ENCODE data around the gene OTOGL. TPM values are rescaled to one million over a fixed set of nuclear protein-coding genes. Genes with fewer than 3 reads are reported as not detected.

The OTOGL gene
- total RNA-seq, 2 donors from 2014 or later = 0.14 to 0.81 TPM

DNA sequence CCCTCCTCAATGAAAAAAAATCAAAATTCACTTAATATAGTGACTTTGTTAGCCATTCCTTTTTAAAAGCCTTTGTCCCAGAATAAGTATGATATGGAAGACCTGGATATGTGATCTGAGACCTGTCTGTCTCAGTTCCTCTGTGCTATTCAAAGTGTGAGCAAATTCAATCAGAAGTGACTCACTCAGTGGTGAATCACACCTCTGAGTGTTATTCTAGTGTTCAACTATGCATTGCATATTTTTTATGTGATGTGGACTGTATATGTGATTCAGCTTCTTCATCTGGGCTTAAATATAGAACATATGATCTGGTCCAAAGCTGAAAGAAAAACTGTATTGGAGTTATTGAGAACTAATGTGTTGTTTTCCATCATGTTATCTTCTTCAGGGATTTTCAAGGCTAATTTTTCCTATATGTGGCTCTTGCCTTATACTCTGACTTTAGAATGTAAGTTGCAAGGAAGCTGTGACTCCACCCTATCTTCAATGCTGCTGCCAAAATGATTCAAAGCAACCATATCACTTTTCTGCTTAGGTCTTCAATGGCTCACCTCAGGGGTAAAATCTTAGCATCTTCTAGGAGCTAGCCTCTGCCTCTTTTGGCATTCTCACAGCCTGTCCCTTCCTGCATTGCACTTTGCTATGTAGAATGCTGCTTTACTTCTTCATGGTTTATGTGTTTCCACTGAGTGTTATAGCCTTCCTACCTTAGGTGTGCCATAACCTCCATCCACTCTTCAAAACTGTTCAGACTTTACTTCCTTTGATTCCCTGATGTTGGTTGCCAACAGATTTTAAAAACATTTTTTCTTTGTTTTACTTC is 169.8 kb downstream of the OTOGL start:
- Histone ChIP-seq H3K27me3 (replicated peaks; ENCODE audit: insufficient read depth) (no peaks in the 10 kb centered on the region), H3K4me3 (peak overlapping the region; percentile 40), H3K9me3 (no peaks in the 10 kb centered on the region), H3K27ac (no peak overlapping the region), H3K4me1 (ENCODE audit: control insufficient read depth in 1 of 2, low read depth in 2 of 2) (peaks cover 5 to 11% of the 10 kb centered on the region in 2 donors), H3K36me3 (no peaks in the 10 kb centered on the region)
- no peak for DNase-seq (ENCODE audit: low spot score)
- TF ChIP-seq CTCF (IDR thresholded peaks at IDR 0.05) = no peak
- peak; percentile 29 for ATAC-seq (ENCODE audit: insufficient number of reproducible peaks, low FRiP score, low read depth)

DNA sequence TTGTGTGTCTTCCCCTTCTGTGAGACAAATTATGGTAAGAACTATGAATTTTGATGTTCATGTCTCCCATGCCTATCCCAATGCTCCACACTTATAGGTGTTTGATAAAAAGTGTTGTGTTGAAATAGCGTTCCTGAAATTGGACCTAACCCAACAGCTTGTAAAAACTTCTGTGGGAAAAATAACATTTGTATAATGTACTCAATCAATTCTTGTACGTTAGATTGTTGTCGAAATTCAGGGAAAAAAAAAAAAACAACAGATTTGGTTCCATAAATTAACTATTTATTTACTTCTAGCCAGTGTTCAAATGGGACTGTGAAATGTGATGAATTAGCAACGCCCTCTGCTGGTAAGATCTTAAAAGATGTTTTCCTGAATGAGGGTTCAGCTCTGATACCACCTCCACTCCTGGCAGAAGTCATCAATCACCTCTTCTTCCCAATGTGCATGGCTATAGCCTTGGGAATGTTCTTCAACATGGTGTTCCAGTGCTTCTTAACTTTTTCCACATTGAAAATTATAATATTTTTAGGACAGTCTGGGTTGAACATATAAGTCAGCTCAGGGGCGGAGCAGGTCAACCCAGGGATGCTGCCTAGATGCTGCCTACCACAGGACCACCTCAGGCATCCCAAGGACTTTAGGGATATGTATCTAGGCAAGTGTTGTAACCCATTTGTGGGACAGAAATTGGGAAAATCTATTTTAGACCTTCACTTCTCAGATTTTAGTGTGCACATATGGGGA is 170.6 kb downstream of the OTOGL start:
- Histone ChIP-seq H3K4me3 (peak overlapping the region; percentile 40), H3K9me3 (no peaks in the 10 kb centered on the region), H3K36me3 (no peaks in the 10 kb centered on the region), H3K4me1 (ENCODE audit: control insufficient read depth in 1 of 2, low read depth in 2 of 2) (peaks cover 5 to 11% of the 10 kb centered on the region in 2 donors), H3K27me3 (replicated peaks; ENCODE audit: insufficient read depth) (no peaks in the 10 kb centered on the region), H3K27ac (no peak overlapping the region)
- ATAC-seq (ENCODE audit: insufficient number of reproducible peaks, low FRiP score, low read depth) (no peak), DNase-seq (ENCODE audit: low spot score) (no peak)
- peak; percentile 64 for TF ChIP-seq CTCF (IDR thresholded peaks at IDR 0.05)

DNA sequence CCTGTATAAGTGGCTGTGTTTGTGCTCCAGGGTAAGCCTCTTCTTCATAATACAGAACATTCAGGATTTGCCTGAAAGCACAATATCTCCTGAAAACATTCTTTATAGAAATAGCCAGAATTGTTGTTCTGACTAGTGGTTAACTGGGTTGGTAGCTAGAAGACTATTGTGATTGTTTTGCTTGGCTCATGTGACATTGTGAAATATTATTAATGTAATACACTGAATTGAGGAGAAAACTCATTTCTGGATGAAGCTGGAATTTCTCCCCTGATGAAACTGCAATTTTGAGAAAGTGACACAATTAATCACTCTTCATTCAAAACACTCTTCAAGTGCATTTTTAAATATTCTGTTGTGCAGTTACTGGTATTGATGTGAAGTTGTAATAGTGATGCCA is 172.4 kb downstream of the OTOGL start:
- no peak overlapping the region for H3K27ac ChIP-seq
- no peaks in the 10 kb centered on the region for H3K9me3 ChIP-seq
- TF ChIP-seq CTCF (IDR thresholded peaks at IDR 0.05) = no peak
- ATAC-seq (ENCODE audit: insufficient number of reproducible peaks, low FRiP score, low read depth) (no peak), DNase-seq (ENCODE audit: low spot score) (no peak)
- no peaks in the 10 kb centered on the region for H3K27me3 ChIP-seq (replicated peaks; ENCODE audit: insufficient read depth)
- no peak overlapping the region for H3K4me3 ChIP-seq
- H3K36me3 ChIP-seq = no peaks in the 10 kb centered on the region
- H3K4me1 ChIP-seq (ENCODE audit: control insufficient read depth in 1 of 2, low read depth in 2 of 2) = peaks cover 5 to 11% of the 10 kb centered on the region in 2 donors

DNA sequence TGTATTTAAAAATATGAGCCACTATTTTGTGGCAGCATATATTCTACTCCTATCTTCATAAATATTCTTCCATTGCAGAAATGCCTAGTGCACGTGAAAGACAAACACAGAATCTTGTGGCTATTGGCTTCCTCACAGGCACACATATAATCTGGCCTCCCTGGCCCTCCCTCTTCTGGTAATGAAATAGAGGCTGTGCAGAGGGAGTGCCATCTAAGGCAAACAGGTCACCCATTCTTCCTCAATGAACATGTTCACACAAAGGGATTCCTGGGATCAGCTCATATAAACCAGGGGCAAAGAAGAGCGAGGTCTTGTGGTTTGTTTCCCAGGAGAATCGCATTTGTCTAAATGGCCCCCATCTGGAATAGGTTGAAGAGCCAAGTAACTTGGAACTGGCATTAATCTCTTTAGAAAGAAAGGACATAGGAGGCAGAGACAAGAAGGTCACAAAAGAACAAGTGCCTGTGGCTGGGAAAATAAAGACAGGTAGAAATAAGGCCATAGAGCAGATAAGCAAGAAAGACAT is 173.1 kb downstream of the OTOGL start:
- Histone ChIP-seq H3K9me3 (no peaks in the 10 kb centered on the region), H3K27me3 (replicated peaks; ENCODE audit: insufficient read depth) (no peaks in the 10 kb centered on the region), H3K27ac (no peak overlapping the region), H3K4me3 (no peak overlapping the region), H3K4me1 (ENCODE audit: control insufficient read depth in 1 of 2, low read depth in 2 of 2) (peaks cover 5 to 11% of the 10 kb centered on the region in 2 donors), H3K36me3 (no peaks in the 10 kb centered on the region)
- no peak for ATAC-seq (ENCODE audit: insufficient number of reproducible peaks, low FRiP score, low read depth)
- DNase-seq (ENCODE audit: low spot score) = no peak
- TF ChIP-seq CTCF (IDR thresholded peaks at IDR 0.05) = no peak

- no peak for TF ChIP-seq CTCF (IDR thresholded peaks at IDR 0.05)
- ATAC-seq (ENCODE audit: insufficient number of reproducible peaks, low FRiP score, low read depth) (no peak), DNase-seq (ENCODE audit: low spot score) (no peak)
- no peak overlapping the region for H3K27ac ChIP-seq
- H3K9me3 ChIP-seq = no peaks in the 10 kb centered on the region
- no peaks in the 10 kb centered on the region for H3K36me3 ChIP-seq
- H3K4me3 ChIP-seq = no peak overlapping the region
- no peaks in the 10 kb centered on the region for H3K27me3 ChIP-seq (replicated peaks; ENCODE audit: insufficient read depth)
- peaks cover 5 to 11% of the 10 kb centered on the region in 2 donors for H3K4me1 ChIP-seq (ENCODE audit: control insufficient read depth in 1 of 2, low read depth in 2 of 2)
Measured at GRCh38 chr12:80273144-80273543, 173.8 kb downstream of the OTOGL start.

Data from thoracic aorta (tissue), 2 donors.